Head of caudate nucleus (tissue), 42 donors: ENCODE results near the gene CNBD2.
A peak's percentile ranks its signal among the peaks of the same experiment; 100 is the strongest.
"Not testable (repeated sequence)": the region's sequence is repeated elsewhere in the genome, so short reads cannot be mapped to it uniquely, and the experiment has no call there.

Experiments
- DNase-seq, 42 donors: peaks; one replicate each; pipeline versions ENCODE4 v3.0.0 to v3.0.0-alpha.2; 2020 to 2021; ENCODE audit warnings: mixed read lengths in 7 of 42
- intact Hi-C: fragments of 100-400 bp; cut with DNase I; formaldehyde crosslinking; loops from one replicate; pipeline ENCODE4 v1.15.0; 2022

Gene CNBD2

DNA sequence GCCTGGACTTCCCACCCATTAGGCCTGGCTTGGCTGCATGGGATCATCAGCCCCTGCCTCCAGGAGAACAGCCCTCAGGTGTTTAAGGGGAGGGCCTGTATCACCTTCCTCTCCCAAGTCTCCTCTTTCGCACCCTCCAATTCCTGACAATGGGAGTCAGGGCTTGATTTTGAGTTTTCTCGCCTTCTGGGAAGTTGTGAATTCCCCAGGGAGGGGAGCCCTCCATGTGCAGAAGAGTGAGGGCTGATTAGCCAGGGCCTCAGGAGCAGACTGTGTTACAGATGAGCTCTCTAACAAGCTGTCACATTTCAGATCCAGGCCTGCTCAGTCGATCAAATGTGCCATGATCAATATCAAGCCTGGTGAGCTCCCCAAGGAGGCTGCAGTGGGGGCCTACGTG lies 42.4 kb downstream of the CNBD2 start:
- intact Hi-C loops = no loop called here
- no peak for DNase-seq

DNA sequence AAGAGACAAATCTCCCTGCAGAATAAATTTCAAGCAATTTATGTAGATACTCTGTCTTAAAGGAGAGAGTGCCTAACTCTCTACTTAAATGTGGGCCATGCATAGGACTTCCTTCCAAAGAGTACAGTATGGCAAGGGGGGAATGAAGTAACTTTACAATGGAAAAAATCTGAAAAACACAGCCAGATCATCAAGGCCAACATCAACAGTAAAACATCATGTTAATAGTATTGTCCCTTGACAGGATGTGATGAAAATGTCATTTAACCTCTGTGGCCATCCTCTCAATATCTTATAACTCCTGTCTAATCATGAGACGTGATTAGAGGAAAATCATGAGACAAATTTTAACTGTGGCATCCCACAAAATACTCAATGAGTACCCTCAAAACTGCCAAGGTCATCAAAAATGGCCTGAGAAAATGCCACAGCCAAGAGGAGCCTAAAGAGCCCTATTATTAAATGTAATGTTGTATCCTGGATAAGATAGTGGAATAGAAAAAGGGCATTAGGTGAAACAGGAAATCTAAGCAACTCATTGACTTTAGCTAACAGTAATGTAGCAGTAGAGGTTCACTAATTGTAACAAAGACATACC lies 47.5 kb downstream of the CNBD2 start:
- intact Hi-C loops = no loop called here
- DNase-seq = no peak

DNA sequence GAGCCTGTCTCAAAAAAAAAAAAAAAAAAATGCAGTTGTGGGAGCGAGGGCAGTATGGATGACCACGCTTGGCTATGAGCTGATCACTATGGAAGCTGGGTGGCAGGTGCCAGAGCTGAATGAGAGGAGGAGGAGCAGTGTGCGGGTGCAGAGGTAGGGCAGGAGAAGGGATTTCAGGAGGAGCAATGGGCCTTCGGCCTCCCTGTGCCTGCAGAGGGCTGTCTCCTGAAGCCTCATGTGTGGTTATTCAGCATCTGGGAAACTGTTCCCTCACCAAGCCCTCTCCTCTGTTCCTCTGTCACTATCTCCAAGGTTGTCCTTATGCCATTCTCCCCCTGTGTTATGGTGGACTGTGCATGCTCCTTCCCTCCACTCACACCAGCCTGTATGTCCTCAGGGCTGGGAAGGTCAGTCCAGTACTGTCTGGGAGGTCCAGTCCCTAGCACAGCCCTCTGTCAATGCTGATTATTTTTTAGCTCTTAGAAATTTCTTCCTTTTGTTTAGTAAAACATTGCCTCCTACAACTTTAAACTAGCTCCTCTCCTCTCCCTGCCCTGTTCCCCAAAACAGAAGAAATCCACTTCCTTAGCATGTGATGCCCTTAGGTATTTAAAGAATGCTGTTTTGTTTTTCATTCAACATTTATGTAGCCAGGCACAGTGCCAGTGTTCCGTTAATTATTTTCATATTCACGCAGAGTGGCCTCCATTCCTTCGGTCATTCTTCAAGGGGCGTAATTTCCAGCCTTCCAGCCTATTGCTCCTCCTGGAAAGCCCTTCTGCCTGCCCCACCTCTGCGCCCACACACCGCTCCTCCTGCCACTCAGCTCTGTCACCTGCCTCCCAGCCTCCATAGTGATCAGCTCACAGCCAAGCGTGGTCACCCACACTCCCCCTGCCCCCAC lies 48.9 kb downstream of the CNBD2 start:
- intact Hi-C loops = no loop called here
- DNase-seq = peak in 39 of 42 donors; percentile 12 to 77 (median 51)

DNA sequence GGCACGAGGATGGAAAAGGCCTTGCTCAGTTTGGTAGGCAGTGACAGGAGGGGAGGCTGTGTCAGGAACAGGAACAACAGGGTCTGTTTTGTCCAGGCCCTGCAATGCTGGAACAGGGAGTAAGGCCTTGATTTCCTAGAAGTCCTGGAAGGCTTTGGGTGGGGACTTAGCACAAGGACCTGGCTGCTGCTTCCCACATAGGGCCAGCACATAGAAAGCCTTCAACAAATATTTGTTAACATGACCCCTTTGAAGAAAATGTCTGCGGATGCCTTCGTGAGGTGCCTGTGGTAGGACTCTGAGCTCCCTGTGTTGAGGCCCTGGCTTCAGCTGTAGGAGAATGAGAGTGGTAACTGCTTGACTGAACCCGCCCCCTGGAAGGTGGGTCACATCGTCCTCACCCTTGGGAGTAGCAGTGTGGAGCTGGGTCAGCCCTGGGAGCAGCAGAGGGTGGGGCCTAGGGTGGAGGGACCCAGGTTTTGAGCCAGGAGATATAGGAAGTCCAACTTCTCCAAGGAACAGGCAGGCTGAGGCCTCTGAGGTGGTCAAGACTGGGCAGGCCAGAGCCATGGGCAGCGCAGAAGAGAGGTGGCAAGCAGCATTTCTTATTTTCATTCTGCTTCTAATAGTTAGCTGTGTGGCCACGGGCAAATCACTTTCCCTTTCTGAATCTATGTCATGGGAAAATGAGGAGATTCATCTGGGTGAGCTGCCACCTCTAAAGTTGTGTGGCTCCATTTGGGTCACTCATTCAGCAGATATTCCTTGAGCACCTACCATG lies 50.0 kb downstream of the CNBD2 start:
- no peak for DNase-seq
- intact Hi-C loops = no loop called here

DNA sequence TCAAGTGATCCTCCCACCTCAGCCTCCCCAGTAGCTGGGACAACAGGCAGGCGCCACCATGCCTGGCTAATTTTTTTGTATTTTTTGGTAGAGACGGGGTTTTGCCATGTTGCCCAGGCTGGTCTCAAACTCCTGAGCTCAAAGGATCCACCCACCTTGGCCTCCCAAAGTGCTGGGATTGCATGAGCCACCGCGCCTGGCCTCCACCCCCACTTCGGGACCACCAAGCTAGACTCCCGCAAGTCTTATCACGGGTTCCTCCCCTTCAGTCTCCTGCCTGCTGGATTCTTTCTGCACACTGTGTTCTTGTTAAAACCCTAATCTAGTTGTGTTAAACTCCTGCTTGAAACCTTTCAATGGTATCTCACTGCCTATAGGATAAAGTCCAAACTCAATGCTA lies 57.7 kb downstream of the CNBD2 start:
- DNase-seq, intact Hi-C loops: not testable (repeated sequence)

DNA sequence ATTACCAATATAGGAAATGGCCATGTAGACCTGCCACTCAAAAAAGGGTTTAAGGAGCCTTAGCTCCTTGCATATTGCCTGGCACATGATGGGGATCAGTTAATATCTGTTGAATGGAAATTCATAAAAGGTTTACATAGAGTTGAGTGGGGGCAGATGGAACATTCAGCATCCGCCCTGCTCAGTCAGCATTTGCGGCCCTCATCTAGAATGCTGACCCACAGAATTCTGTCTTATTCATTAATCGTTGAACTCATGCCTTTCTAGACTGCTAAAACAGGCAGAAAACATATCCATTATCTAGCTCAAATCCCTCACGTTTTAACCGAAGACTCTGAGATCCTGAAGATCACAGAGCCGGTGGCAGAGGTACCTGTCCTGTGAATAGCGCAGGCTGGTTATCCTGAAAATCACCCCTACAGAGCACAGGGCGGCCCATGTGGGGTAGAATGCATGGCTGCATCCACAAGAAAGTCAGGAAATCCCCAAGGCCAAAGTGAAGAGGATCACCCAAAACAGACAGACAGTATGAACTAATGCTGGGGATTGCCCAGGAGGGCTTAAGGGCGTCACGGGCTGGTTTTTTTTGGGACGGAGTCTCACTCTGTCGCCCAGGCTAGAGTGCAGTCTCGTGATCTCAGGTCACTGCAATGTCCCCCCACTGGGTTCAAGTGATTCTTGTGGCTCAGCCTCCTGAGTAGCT lies 59.9 kb downstream of the CNBD2 start:
- DNase-seq = no peak
- intact Hi-C loops = no loop called here

DNA sequence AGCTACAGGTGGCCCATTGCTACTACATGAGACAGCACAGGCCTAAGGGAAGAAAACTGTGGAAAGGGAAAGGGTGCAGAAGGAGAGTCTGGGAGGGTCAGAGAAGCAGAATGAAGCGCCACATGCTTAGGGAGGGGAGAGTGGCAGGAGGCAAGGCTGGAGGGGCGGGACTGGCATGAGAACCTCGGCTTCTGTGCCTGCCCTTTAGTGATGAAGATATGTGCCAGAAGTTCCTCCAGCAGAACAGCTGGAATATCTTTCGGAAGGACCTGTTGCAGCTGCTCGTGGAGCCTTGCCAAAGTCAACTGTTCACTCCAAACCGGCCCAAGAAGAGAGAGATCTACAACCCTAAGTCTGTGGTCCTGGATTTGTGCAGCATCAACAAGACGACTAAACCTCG lies 61.8 kb downstream of the CNBD2 start:
- intact Hi-C loops = no loop called here
- no peak for DNase-seq

DNA sequence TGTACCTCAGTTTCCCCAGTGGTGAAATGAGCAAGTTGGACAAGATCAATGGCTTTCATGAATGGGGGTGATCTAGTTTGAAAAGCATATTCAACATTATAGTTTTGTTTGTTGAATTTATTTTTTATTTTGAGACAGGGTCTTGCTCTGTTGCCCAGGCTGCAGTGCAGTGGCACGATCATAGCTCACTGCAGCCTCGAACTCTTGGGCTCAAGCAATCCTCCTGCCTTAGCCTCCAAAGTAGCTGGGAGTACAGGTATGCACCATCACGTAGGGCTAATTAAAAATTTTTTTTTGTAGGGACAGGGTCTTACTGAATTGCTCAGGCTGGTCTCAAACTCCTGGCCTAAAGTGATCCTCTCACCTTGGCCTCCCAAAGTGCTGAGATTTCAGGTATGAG lies 63.4 kb downstream of the CNBD2 start:
- DNase-seq = no peak

DNA sequence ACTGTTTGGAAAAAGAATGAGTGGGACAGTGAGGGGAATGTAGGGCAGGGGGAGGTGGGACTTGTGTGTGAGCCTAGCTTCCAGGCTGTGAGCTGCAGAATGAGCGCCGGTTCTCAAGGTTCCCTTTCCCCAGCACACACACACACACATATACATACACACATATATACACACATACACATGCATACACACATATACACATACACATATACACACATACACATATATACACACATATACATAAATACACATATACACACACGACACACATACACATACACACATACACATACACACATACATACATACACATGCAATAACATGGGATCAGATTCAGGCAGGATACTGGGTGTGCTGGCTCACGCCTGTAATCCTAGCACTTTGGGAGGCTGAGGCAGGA lies 66.5 kb downstream of the CNBD2 start:
- intact Hi-C loops = no loop called here
- no peak for DNase-seq

More for the DNA sequence above, 63.4 kb downstream of the CNBD2 start:
- intact Hi-C loops = no loop called here

DNA sequence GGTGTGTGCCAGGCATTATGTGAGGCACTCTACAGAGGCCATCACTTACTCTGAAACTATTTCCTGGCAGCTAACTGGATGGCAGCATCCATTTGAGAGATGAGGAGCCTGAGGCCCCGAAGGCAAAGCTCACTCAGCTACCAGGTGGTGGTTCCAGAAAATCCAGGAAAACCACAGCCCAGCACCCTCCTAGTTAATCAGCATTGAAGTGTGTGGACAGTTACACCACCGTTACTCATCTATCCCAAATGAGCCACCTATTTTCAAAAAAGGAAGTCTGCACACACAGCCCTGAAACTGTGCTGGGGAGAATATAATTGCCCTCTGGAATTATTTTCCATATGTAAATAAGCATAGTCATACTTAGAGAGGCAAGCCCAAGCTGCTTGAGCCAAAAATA lies 67.4 kb downstream of the CNBD2 start:
- no peak for DNase-seq
- intact Hi-C loops = no loop called here

DNA sequence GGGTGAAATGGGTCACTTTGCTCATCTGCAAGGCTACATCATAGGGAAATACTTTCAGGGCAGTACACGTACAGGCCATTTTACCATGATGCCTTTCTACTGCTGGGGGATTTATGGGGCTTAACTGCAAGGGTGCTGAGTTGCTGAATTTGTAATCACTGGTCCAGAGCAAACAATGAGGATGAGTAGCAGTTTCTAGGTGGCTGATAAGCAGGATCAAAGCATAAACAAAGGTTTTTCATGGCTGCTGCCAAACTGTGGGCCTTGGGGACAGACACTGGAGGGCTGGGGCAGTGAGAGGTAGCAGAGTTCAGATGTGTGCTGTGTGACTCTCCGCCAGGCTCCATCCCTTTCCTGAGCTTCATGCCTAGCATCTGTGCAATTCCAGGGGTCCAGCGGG lies 68.3 kb downstream of the CNBD2 start:
- no peak for DNase-seq
- intact Hi-C loops = no loop called here

DNA sequence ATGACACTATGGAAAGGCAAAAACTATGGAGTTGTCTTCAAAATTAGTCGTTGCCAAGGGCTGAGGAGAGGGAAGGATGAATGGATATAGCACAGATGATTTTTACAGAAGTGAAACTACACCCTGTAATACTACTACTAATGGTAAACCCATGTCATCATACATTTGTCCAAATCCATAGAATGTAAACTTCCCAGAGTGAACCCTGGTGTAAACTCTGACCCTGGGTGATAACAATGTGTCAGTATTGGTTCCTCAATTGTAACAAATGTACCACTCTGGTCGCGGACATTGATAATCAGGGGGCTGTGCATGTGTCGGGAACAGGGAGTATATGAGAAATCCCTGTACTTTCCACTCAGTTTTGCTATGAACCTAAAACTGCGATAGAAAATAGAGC lies 72.2 kb downstream of the CNBD2 start:
- intact Hi-C loops = loop anchor here (10.0 kb wide), 1 partner anchor 46 kb away; no protein-coding TSS in a partner anchor
- DNase-seq = no peak

DNA sequence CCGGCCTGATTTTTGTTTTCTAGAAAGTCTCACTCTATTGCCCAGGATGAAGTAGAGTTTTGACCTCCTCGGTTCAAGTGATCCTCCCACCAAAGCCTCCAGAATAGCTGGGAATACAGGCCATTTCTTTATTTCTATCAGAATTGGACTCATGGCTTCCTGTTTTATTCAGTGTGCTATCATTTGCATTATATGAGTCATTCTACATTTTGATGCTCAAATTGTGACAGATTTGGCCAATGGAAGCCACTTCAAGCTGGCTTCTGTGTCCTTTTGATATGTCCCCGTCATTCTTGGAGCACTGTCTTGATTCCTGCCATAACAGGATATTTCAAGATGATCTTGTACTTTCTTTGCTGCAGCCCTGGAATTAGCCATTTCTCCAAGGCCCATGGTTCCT lies 75.1 kb downstream of the CNBD2 start:
- DNase-seq = no peak
- intact Hi-C loops = loop anchor here (10.0 kb wide), 1 partner anchor 49 kb away; no protein-coding TSS in a partner anchor

DNA sequence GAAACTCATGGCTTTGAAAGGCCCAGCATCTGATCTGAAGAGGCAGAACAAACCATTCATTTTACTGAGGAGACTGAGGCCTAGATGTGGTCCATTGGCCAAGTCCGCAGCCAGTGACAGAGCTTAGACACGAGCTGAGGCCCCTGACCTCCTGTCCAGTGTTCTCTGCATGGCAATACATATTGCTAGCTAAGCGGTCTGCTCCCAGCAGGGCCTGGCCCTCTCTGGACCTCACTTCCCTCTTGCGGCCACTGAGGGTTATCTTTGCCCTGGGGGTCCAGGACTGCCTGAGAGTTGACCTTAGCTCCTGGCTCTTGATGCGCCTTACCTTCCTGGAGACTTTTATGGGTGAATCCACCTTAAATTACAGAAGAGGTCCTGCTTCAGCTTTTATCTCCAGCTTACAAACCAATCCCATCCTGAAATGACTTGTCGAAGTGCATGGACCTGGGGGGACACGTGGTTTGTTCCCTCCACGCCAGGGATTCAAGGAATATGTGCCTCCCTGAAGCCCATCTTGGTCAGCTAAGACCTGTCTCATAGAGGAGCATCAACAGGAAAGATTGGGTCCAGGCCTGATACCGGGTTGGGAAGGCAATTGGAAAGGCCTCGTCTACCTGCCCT lies 75.6 kb downstream of the CNBD2 start:
- no peak for DNase-seq
- intact Hi-C loops = loop anchor here (10.0 kb wide), 1 partner anchor 49 kb away; no protein-coding TSS in a partner anchor

DNA sequence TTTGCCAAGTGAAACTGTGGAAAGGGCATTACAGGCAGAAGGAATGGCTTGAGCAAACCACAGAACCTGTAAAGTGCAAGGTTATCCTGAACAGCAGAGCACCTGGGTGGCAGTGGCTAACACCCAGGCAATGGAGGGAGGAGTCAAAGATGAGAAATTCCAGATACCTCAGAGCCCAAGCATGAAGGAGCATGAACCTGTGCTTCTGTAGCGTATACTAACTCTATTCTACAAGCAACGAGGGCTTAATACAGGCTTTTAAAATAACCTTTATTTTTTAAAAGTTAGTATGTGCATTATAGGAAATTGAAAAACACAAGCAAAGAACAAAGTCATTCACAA lies 77.0 kb downstream of the CNBD2 start:
- intact Hi-C loops = loop anchor here (10.0 kb wide), 1 partner anchor 51 kb away; no protein-coding TSS in a partner anchor
- no peak for DNase-seq

DNA sequence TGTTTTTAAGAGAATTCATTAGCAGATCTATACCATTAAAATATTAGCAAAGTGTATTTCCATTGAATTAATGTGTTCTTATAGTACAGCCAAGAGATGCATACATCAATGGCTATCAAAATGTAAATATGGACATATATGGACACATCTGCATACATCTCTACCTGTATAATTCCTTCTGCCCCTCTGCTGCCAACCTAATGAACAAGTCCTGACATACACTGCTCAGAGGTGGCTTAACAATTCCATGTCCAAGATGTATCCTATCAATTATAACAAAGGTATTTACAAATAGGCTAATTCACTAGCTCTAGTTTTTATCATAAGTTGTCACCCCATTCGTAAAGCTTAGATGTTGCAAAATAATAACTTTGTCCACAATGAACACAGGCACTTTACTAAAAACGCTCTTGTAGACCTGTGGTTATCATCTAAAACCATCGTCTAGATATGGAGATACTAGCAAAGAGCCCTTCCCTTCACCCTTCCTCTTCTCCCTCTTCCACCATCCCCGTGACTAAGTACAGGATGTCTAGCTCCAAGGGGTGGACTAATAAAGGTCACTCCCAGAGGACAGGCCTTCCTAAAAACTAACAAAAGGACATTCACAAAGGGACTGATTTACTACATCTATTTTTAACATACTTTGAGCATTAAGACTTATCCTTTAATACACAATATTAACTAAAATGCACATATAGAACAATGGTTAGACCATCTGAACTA lies 77.8 kb downstream of the CNBD2 start:
- DNase-seq = not testable (repeated sequence)
- intact Hi-C loops = loop anchor here (10.0 kb wide), 1 partner anchor 51 kb away; no protein-coding TSS in a partner anchor

DNA sequence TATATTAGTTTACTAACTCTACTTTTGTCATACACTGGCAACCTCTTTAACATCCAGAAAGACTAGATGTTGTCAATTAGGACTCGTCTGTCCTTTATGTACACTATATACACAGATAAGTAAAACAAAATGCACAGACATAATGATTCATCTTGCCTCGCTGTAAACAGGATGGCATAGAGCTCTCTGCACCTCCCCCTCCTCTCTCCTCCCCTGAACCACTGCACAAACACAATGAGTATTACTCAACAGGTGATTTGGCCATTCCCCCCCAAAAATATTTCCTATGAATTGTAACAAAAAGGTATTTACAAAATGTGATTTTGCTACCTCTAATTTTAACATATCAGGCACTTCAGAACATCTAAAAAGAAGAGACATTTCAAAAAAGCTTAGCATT lies 81.0 kb downstream of the CNBD2 start:
- not testable (repeated sequence) for DNase-seq
- intact Hi-C loops = loop anchor here (10.0 kb wide), 1 partner anchor 55 kb away; no protein-coding TSS in a partner anchor
